ENCODE measurements around the gene SLC25A38.

The SLC25A38 gene

GRCh38 chr3:39338201-39338600 lies 45.0 kb upstream of the SLC25A38 start:
- H3K9ac ChIP-seq (ENCODE audit: low read depth, low read length, poor library complexity, severe bottlenecking) = no peak overlapping the region
- no peaks in the 10 kb centered on the region for H3K27me3 ChIP-seq (ENCODE audit: insufficient read depth, low read length, poor library complexity, severe bottlenecking)
- no peaks in the 10 kb centered on the region for H3K9me2 ChIP-seq (replicated peaks; ENCODE audit: low read depth, low read length)
- H3K4me2 ChIP-seq (ENCODE audit: low read depth, low read length, poor library complexity, severe bottlenecking) = no peak overlapping the region
- H2AFZ ChIP-seq (ENCODE audit: low read length) = no peak overlapping the region
- H3K36me3 ChIP-seq (ENCODE audit: insufficient read depth, low read length) = no peaks in the 10 kb centered on the region
- H3K79me2 ChIP-seq (ENCODE audit: insufficient read depth, low read length) = no peaks in the 10 kb centered on the region
- H3K4me3 ChIP-seq (ENCODE audit: low read length, poor library complexity, severe bottlenecking) = no peak overlapping the region
- H3K4me1 ChIP-seq (ENCODE audit: insufficient read depth, low read length, poor library complexity, severe bottlenecking) = peaks cover 13% of the 10 kb centered on the region
- peaks cover 7% of the 10 kb centered on the region; the same call in 1 of the 2 replicates for H3K9me3 ChIP-seq (ENCODE audit: insufficient read depth, low read depth, low read length)
- no peaks in the 10 kb centered on the region for H4K20me1 ChIP-seq (ENCODE audit: insufficient read depth, low read length, poor library complexity, severe bottlenecking)
- no peak for TF ChIP-seq CTCF (conservative IDR thresholded peaks at IDR 0.05; ENCODE audit: low read length)
- no peak for TF ChIP-seq EZH2phosphoT487 (IDR thresholded peaks at IDR 0.05; ENCODE audit: borderline replicate concordance)
- H3F3A ChIP-seq (ENCODE audit: low read depth) = no peaks in the 10 kb centered on the region

- H3K4me3 ChIP-seq (ENCODE audit: low read length, poor library complexity, severe bottlenecking) = no peak overlapping the region
- no peak overlapping the region for H3K9ac ChIP-seq (ENCODE audit: low read depth, low read length, poor library complexity, severe bottlenecking)
- no peaks in the 10 kb centered on the region for H3F3A ChIP-seq (ENCODE audit: low read depth)
Observed at GRCh38 chr3:39339086-39339485, 44.1 kb upstream of the SLC25A38 start.

GRCh38 chr3:39343076-39343717 lies 40.0 kb upstream of the SLC25A38 start:
- H3K27me3 ChIP-seq (ENCODE audit: insufficient read depth, low read length, poor library complexity, severe bottlenecking) = no peaks in the 10 kb centered on the region
- no peaks in the 10 kb centered on the region for H3K36me3 ChIP-seq (ENCODE audit: insufficient read depth, low read length)
- H3K9me2 ChIP-seq (replicated peaks; ENCODE audit: low read depth, low read length) = no peaks in the 10 kb centered on the region
- peak overlapping the region; percentile 29; the same call in 1 of the 2 replicates for H2AFZ ChIP-seq (ENCODE audit: low read length)
- no peaks in the 10 kb centered on the region for H3K79me2 ChIP-seq (ENCODE audit: insufficient read depth, low read length)
- no peaks in the 10 kb centered on the region for H4K20me1 ChIP-seq (ENCODE audit: insufficient read depth, low read length, poor library complexity, severe bottlenecking)
- no peak overlapping the region for H3K9ac ChIP-seq (ENCODE audit: low read depth, low read length, poor library complexity, severe bottlenecking)
- H3K9me3 ChIP-seq (ENCODE audit: insufficient read depth, low read depth, low read length) = peaks cover 7% of the 10 kb centered on the region; the same call in 1 of the 2 replicates
- peaks cover 6% of the 10 kb centered on the region; the same call in 1 of the 2 replicates for H3F3A ChIP-seq (ENCODE audit: low read depth)
- no peak overlapping the region for H3K4me3 ChIP-seq (ENCODE audit: low read length, poor library complexity, severe bottlenecking)
- H3K4me2 ChIP-seq (ENCODE audit: low read depth, low read length, poor library complexity, severe bottlenecking) = no peak overlapping the region
- no peak for TF ChIP-seq EZH2phosphoT487 (IDR thresholded peaks at IDR 0.05; ENCODE audit: borderline replicate concordance)
- no peak for TF ChIP-seq CTCF (conservative IDR thresholded peaks at IDR 0.05; ENCODE audit: low read length)
- peaks cover 41% of the 10 kb centered on the region for H3K4me1 ChIP-seq (ENCODE audit: insufficient read depth, low read length, poor library complexity, severe bottlenecking)

More at GRCh38 chr3:39339086-39339485, 44.1 kb upstream of the SLC25A38 start:
- Histone ChIP-seq H3K9me3 (ENCODE audit: insufficient read depth, low read depth, low read length) (peaks cover 7% of the 10 kb centered on the region; the same call in 1 of the 2 replicates), H3K4me1 (ENCODE audit: insufficient read depth, low read length, poor library complexity, severe bottlenecking) (peaks cover 16% of the 10 kb centered on the region), H3K27me3 (ENCODE audit: insufficient read depth, low read length, poor library complexity, severe bottlenecking) (no peaks in the 10 kb centered on the region), H4K20me1 (ENCODE audit: insufficient read depth, low read length, poor library complexity, severe bottlenecking) (no peaks in the 10 kb centered on the region), H3K4me2 (ENCODE audit: low read depth, low read length, poor library complexity, severe bottlenecking) (no peak overlapping the region), H2AFZ (ENCODE audit: low read length) (no peak overlapping the region), H3K9me2 (replicated peaks; ENCODE audit: low read depth, low read length) (no peaks in the 10 kb centered on the region), H3K79me2 (ENCODE audit: insufficient read depth, low read length) (no peaks in the 10 kb centered on the region), H3K36me3 (ENCODE audit: insufficient read depth, low read length) (no peaks in the 10 kb centered on the region)
- TF ChIP-seq CTCF (conservative IDR thresholded peaks at IDR 0.05; ENCODE audit: low read length) (no peak), EZH2phosphoT487 (IDR thresholded peaks at IDR 0.05; ENCODE audit: borderline replicate concordance) (no peak)

Measured in Loucy (cell line).